HG03565 (cell line): ENCODE results near the gene BEND4.
"Not testable (repeated sequence)": the region's sequence is repeated elsewhere in the genome, so short reads cannot be mapped to it uniquely, and the experiment has no call there.

Experiments
- ATAC-seq: cut with Tn5 transposase; IDR thresholded peaks from one replicate; pipeline ENCODE4 v1.9.1; 2021; ENCODE audit warnings: mild to moderate bottlenecking, moderate library complexity; ENCODE audit not compliant: unreplicated experiment

BEND4 gene

DNA sequence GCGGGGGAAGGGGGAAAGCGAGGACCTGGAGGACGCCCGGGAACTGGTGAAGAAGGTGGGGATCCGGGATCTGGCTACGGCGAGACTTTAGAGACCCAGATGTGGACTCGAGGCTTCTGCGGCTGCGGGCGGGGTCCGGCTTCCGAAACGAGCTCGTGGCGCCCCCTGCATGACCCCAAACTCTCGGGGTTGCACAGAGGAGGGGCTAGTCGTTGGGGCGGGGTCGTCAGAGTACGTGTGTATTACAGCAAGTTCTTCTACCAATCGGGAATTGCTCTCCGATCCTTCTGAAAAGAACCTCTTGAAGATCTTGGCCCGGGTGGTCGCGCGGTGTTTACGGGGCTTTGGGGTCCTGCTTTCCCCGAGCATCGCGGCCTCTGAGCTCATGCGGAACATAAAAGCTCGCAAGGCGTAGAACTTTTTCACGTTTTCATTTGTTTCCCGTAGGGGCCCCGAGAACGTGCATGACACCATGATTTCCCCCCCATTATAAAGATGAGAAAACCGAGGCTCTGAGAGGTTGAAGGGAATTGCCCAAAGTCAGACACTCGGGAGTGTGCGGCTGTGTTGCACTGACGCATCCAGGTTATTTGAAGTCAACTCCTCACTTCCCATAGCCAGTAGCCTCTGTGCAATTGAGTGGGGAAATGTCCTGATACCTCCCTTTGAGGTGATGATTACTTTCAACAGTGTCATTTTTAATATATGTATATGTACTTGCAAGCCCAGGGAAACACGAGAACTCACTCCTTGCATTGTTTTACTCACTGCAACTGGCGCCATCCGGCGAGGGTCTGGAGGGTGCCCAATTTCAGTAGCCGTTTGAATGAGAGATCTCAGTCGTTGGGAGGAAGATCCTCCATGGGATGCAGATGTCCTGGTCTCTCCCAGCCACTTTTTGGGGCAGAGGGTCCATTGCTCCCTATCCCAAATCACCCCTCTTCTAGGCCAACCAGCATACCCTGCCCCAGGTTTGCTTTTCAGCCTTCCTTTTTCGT lies at the start of gene BEND4:
BEND4 (minus strand) TSS at position 149 of the 998 bp plus-strand sequence. CDS start 512 bp downstream, outside the sequence.
- ATAC-seq = no peak

DNA sequence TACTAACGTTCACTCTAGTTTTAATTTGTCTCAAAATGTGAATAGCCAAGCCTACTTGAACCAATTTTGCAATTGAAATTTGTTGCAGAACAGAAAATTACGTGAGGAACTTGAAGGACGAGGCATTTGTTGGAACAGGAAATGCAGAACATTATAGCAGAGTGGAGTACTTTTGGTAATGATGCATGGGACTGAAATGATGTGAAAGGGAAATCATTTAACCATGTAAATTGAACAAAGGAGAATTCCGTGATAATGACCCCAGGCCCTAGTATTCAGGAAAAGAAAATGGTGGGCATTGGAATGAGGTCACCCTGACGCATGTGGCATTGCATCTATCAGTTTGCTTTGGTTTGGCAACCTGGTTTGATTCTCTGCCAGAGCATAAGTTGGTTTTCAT lies 44.9 kb upstream of the BEND4 start:
- no peak for ATAC-seq

DNA sequence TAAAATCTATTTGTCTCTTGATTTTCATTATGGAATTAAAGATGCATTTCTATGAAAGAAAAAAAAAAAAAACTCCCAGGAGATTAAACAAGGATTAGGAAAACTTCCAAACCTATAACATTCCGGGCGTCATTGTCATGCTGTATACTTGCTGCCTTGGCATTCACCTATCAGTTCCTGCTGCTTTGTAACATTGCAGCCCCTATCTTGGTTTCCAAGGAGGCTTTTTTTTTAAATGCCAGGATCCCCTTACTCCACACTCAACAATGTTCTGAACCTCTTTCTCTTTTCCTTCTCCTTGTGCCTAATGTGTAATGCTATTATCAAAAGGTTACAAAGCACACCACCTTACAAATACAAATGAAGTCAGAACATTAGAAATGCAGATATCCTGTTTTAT lies 20.5 kb upstream of the BEND4 start:
- no peak for ATAC-seq

DNA sequence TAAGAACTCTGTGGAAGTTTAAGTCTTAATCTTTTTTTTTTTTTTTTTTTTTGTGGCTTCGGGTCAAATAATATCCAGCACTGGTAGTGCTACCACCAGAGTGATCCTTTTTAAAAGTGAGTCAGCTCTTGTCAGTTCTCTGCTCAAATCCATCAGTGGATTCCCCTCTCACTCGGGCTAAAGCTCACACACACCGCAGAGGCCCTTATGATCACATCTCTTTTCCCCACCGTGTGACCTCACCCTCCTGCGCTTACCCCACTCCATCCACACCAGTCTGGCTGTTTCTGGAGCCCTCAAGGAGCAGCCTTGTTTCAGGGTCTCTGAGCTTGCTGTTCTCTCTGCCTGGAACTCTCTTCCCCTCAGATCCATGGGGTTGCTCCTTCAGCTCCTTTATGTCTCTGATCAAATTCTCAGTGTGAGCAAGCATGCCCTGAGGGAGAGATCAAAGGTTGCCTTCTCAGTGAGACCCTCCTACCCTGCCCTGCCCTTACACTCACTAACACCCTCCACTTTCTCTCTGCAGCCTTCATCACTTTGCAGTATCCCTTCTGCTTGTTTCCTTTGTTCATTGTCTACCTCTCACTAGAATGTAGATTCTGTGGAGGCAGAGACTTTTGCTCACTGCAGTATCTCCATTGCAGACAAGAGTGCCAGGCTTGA lies 19.8 kb upstream of the BEND4 start:
- ATAC-seq = no peak

DNA sequence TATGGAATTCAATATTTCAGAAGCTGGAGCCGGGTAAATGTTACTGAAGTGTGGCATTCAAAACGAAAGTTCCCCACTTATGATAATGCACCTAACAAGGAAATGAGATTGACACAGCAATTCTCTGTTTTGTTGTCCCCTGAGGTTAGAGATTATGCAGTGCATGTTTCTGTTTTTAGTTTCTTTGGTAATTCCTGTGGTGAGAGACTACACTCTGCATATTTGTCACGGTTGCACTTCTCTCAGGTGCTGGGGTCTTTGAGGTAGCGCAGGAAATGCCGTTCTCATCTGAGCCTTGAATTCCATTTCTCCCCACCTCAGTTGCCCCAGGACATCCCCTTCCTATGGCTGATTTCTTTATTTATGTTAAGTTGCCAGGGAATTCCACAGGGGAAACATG lies 15.3 kb upstream of the BEND4 start:
- ATAC-seq = peak; percentile 100

DNA sequence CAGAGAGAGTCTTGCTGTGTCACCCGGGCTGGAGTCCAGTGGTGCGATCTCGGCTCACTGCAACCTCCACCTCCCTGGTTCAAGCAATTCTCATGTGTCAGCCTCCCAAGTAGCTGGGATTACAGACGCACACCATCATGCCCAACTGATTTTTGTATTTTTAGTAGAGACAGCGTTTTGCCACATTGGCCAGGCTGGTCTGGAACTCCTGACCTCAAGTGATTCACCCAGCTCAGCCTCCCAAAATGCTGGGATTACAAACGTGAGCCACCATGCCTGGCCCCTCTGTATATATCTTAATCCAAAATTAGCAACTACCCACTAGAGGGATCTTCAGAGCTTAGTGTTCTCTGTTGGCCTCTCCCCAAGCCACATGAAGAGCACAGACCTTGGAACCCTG lies 13.7 kb upstream of the BEND4 start:
- not testable (repeated sequence) for ATAC-seq

DNA sequence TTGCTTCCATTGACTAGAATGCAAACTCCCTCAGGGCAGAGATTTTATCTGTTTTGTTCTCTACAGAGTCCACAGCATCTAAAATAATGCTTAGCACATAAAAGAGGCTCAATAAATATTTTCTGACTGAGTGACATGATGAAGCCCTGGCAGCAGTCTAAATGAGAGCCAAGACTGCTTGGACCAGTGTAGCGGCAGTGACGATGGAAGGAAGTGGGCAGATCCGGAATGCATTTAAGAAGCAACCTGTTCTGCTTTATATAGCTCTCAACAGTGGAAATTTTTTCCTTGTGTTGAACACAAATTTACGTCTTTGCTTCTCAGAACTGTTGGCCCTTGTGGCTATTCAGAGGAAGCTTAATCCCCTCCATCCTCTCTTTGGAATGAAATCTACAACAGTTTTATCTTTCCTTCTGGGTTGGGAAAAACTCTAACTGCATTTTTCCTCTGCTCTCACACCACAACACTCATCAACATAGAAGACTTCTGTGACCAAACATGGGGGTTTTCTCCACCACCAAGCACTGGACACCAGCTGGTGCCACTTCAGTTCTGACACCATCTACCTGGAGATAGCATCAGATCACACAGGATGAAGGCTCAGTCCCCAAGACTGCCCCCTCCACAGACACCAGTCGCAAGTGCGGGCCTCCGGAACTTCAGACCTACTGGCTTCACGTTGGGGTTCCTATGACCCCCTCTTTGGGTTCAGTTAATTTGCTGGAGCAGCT lies 7.0 kb upstream of the BEND4 start:
- no peak for ATAC-seq

DNA sequence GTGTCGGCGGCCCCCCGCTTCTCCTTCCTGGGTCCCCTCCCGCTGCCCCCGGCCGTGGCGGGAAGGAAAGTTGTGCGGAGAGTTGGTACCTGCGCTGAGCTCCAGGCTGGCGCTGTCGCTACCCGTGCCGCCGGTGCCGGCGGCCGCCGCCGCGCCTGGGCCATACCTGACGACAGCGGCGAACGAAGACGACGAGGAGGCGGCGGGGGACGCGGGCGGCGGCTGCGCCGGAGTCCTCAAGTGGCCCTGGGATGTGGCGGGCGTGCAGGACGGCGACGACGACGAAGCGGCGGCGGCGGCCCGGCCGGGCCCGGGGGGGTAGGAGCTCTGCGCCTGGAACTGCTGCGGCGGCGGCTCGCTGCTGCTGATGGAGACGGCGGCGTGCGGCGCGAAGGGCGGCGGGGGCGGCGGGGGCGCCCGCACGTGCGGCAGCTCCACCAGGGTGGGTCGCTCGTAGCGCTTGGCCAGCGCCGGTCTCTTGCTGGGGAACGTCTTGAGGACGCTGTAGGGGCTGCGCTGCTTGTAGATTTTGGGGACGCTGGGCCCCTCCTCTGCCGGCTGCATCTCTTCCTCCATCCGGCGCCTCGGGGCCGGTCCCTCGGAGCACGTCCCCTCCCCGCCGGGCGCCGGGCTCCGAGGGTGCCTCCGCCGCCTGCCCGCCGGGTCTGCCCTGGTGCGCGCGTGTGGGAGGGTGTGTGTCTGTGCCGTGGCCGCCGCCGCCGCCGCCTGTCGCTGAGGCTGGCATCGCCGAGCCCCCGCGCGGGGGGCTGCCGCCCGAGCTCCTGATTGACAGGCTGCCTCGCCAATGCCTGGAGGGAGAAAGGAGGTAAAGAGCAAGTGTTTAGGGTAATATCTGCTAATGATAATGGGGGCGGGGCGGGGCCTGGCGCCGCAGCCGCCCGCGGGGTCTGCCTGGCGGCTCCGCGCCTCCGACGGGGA lies 618 bp downstream of the BEND4 start:
- ATAC-seq = peak; percentile 43

DNA sequence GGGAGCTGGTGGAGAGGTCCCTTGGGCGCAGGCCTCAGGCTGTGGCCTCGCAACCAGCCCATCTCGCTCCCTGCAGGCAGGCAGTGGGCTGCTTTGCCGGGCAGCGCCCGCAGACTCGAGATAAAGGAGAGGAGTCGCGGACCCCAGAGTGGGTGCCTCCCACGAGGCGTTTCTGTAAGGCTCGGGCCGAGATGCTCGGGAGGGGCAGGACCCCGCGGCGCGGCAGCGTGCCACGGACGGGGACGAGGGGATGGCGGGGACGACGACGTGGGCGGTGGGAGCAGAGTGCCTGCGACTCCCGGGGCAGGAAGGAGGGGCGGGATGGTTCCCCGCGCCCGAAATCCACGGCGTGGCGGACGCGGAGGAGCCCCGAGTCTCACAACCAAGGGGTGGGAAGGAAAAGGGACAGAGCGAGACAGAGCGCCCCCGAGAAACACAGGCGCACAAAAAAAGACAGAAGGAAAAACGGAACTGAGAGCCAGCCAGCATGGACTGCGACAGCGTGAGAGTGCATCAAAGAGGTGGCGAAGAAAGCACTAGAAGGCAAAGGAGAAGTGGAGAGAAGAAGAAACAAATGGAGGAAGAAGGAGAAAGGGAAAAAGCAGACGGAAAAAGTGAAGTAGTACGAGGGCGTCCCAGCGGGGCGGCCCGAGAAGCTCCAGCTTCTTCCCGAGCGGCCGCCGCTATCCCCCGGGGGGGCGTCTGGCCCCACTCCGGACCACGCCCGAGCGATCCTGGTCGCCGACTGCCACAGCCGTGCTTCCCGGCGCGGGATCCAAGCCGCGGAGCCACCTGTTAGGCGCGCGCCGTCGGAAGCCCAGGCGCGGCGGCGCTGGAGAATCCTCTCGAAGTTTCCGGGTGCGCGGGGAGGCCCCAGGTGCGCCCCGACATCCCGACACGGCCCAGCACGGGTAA lies 1.5 kb downstream of the BEND4 start:
- ATAC-seq = no peak

DNA sequence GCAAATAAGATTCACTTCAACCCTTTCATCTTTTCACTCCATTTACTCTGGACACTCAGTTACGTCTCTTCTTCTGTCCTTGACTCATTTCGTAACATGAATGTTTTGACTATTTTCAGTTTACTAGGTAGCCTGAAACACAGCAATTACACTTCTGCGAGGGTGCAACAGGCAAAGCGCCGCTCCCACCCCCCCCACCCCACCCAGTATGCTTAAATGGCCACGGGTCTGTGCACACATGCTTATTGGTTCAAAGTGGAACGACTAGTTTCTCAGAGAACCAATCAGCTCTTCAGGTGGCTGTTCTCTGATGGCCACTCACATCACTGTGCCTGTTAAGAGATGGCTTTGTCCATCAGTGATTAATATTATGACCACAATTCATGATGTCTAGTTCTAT lies 3.5 kb downstream of the BEND4 start:
- ATAC-seq = peak; percentile 25

DNA sequence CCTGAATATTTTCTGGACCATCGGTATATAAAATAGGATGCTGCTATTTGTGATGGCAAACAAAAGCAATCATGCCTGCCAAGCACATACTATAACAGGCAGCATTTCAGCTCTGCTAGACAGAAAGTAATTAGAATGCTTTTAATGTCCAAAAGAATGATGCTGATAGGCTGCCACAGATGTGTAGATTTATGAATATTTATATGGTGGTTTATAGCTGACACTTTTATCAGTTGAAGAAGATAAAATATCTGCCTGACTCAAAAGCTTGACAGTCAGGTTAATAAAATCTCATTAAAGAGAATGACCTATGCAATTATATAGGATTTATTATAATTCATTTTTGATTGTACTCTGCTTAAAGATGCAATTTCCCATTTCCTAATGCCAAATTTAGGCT lies 4.0 kb downstream of the BEND4 start:
- ATAC-seq = no peak

DNA sequence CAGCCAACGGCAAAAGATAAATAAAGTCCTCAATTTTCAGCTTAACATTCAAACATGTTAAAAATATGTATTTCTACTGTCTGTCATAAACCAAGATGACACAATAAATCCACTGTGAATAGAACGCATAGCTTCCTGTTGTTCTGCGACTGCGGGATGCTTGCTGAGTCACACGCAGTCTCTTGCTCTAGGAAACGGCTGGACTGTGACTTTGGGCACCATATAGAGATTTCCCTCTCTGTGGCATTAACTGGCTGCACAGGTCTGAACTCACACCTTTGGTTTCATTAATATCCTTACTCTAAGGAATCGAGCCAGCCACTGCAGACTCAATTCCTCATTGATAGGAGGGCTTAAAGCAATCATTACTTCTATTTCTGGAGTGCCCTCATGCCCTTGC lies 8.4 kb downstream of the BEND4 start:
- ATAC-seq = no peak

DNA sequence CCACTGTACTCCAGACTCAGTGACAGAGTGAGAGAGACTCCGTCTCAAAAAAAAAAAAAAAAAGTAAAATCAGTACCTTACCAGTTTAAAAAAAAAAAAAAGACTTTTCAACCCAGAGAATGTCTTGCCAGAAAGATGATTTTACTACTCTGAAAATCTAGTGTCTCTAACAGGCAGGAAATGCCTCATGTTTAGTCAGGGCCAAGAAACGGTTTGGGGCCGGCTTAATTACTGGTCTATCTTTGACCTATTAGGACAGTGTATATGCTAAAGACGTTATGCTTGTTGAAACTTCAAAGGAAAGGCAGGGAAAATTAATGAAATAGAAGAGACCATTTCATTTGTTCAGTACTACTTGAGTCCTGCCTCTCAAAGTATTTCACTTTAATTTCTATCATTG lies 9.9 kb downstream of the BEND4 start:
- no peak for ATAC-seq

DNA sequence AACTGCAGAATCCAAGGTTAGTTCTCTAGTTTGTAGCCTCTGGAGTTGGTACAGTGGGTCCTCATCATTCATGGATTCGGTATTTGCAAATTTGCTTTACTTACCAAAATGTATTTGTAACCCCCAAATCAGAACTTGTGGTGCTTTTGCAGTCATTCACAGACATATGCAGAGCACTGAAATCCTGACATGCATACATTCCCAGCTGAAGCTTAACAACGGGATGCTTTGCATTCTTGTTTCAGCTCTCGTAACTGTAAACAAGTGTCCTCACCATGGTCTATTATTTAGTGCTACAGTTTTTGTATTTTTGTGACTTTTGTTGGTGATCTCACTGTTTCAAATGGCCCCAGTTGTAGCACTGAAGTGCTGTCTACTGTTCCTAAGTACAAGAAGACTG lies 16.1 kb downstream of the BEND4 start:
- no peak for ATAC-seq

DNA sequence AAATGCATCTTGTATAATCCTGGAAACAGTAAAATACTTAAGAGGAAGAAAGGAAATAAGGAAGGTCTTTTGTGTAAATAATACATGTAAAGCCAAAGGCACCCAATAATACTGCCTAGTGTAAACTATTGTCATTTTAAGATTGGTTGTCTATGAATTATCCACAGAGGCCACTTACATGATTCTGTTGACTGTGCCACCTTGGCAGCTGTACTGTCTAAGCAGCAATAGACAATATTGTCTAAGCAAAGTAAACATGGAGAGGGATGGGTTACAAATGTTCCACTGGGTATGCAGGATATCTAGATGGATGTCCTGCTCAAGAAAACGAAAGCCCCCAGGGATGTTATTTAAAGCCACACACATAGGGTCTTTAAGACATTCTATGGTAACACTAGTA lies 19.4 kb downstream of the BEND4 start:
- no peak for ATAC-seq

DNA sequence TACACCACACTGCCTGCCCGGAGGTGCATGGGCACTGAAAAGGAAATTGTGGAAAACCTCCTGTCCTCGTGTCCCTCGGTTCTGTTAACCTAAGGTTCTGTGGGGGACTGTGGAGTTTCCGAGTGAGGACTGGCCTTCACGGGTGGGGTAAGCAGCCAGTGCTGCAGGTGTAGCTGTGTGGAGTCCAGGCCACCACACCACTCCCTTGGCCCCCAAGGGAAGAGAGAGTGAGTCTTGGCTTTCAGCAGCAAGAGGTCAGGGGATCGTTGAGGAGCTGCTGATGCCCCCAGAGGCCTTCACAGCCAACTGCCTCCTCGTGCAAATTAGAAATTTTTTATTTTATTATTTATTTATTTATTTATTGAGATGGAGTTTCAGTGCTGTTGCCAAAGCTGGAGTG lies 20.4 kb downstream of the BEND4 start:
- ATAC-seq = no peak

DNA sequence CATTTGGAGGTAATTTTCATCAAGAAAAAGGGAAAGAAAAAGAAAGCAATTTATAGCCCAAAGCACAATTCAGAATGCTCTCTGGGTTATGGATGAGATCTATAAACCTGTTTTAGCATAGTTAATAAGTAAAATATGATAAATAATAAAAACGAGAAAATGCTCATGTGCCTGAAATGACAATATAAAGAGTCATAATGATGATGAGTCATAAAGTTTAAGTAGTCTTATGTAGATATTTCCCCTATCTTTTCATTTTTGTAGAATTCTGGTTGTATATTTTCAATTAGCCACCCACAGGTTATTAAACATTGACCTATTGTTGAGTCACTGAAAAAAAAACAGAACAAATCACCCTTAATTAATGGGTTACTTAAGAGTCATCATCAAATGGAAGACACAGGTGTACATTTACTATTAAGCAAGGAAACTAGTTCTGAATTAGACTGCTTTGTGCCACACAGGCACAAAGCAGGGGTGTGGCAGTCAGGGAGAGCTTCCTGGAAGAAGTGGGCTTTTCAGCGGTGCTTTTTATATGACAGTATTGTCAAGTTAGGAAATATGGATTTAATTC lies 29.3 kb downstream of the BEND4 start:
- no peak for ATAC-seq

DNA sequence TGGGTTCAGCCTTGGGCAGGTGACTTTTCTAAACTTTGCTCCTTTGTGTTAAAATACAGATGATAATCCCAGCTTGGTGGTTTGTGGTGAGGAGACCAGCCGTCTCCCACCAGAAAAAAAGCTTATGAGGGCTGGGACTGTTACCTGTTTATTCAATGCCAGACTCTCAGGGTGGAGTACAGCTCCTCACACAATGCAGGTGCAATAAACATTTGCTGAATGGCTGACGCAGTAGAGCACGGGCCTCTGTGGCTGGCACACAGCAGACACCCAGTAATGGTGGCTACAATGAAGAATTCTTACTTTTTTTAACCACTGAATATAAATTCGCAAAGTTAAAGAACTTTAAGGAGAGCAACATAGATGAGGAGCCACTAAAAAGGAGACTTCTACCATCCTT lies 30.2 kb downstream of the BEND4 start:
- ATAC-seq = no peak

DNA sequence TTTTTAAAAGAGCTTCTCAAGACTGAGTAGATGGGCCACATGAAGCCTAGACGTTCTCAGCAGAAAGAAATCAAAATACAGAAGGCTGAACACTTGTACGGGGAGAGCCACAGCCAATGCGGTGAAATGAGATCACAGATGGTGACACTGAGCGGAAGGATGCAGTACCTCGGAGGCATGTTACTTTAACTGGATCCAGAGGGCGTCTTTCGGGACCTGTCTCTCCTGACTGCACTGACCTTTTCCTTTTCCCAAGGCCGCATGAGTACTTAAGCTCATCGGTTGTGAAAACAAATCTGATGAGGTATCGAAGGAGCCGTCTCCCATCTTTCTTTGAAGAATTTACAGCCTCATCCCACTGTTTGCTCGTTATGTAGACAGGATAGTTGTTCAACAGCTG lies 32.6 kb downstream of the BEND4 start:
- ATAC-seq = no peak
